Measurements from ENCODE around the gene SPATS2. TPM values are rescaled to one million over a fixed set of nuclear protein-coding genes. Genes with fewer than 3 reads are reported as not detected.

Gene SPATS2
- total RNA-seq, 4 donors from 2014 or later = 8.6 to 17.8 (median 9.5) TPM

- no peak for TF ChIP-seq POLR2AphosphoS5 (IDR thresholded peaks at IDR 0.05)
- H3K9me3 ChIP-seq = no peaks in the 10 kb centered on the region
- H3K4me1 ChIP-seq = no peaks in the 10 kb centered on the region
- H3K27ac ChIP-seq = no peak overlapping the region
- no peak overlapping the region for H3K4me3 ChIP-seq
- no peak for ATAC-seq
- no peaks in the 10 kb centered on the region for H3K27me3 ChIP-seq
- H3K36me3 ChIP-seq = no peaks in the 10 kb centered on the region
Measured at GRCh38 chr12:49404956-49405355, 37.7 kb downstream of the SPATS2 start.

GRCh38 chr12:49410818-49411217, 43.6 kb downstream of the SPATS2 start:
- Histone ChIP-seq H3K9me3 (no peaks in the 10 kb centered on the region), H3K27me3 (no peaks in the 10 kb centered on the region), H3K36me3 (no peaks in the 10 kb centered on the region), H3K4me1 (peaks cover 0 to 11% (median 0%) of the 10 kb centered on the region in 3 donors), H3K27ac (no peak overlapping the region), H3K4me3 (no peak overlapping the region)
- TF ChIP-seq EP300 (IDR thresholded peaks at IDR 0.05) (no peak), POLR2A (IDR thresholded peaks at IDR 0.05) (no peak), CTCF (IDR thresholded peaks at IDR 0.05) (no peak), POLR2AphosphoS5 (IDR thresholded peaks at IDR 0.05) (no peak)
- ATAC-seq = no peak
- WGBS, 2 donors (ENCODE audit: low coverage in 1 of 2) = 78 to 100% methylated on average over 1 of the region's 1 CpG

- no peaks in the 10 kb centered on the region for H3K9me3 ChIP-seq
- TF ChIP-seq EP300 (IDR thresholded peaks at IDR 0.05) = no peak
- no peak for TF ChIP-seq POLR2A (IDR thresholded peaks at IDR 0.05)
- TF ChIP-seq CTCF (IDR thresholded peaks at IDR 0.05) = no peak
- TF ChIP-seq POLR2AphosphoS5 (IDR thresholded peaks at IDR 0.05) = no peak
- peaks cover 0 to 11% (median 0%) of the 10 kb centered on the region in 3 donors for H3K4me1 ChIP-seq
- WGBS, 2 donors (ENCODE audit: low coverage in 1 of 2) = 79 to 84% methylated on average over 5 to 6 of the region's 6 CpGs
- no peak overlapping the region for H3K4me3 ChIP-seq
- no peaks in the 10 kb centered on the region for H3K27me3 ChIP-seq
- no peak overlapping the region for H3K27ac ChIP-seq
- ATAC-seq = no peak
- H3K36me3 ChIP-seq = no peaks in the 10 kb centered on the region
Measured at GRCh38 chr12:49413010-49413409, 45.7 kb downstream of the SPATS2 start.

GRCh38 chr12:49413796-49414195, 46.5 kb downstream of the SPATS2 start:
- ATAC-seq = no peak

GRCh38 chr12:49414364-49414763, 47.1 kb downstream of the SPATS2 start:
- no peaks in the 10 kb centered on the region for H3K9me3 ChIP-seq
- no peaks in the 10 kb centered on the region for H3K36me3 ChIP-seq
- no peak for ATAC-seq
- H3K4me3 ChIP-seq = no peak overlapping the region
- no peaks in the 10 kb centered on the region for H3K27me3 ChIP-seq
- TF ChIP-seq POLR2A (IDR thresholded peaks at IDR 0.05) (no peak), EP300 (IDR thresholded peaks at IDR 0.05) (no peak), CTCF (IDR thresholded peaks at IDR 0.05) (no peak), POLR2AphosphoS5 (IDR thresholded peaks at IDR 0.05) (no peak)
- peaks cover 0 to 11% (median 0%) of the 10 kb centered on the region in 3 donors for H3K4me1 ChIP-seq
- H3K27ac ChIP-seq = no peak overlapping the region
- WGBS, 2 donors (ENCODE audit: low coverage in 1 of 2) = 80 to 86% methylated on average over 1 to 2 of the region's 2 CpGs

More at GRCh38 chr12:49413796-49414195, 46.5 kb downstream of the SPATS2 start:
- Histone ChIP-seq H3K36me3 (no peaks in the 10 kb centered on the region), H3K27me3 (no peaks in the 10 kb centered on the region), H3K4me1 (peaks cover 0 to 11% (median 0%) of the 10 kb centered on the region in 3 donors), H3K4me3 (no peak overlapping the region), H3K27ac (no peak overlapping the region), H3K9me3 (no peaks in the 10 kb centered on the region)
- TF ChIP-seq CTCF (IDR thresholded peaks at IDR 0.05) = no peak
- no peak for TF ChIP-seq EP300 (IDR thresholded peaks at IDR 0.05)
- TF ChIP-seq POLR2AphosphoS5 (IDR thresholded peaks at IDR 0.05) = no peak
- TF ChIP-seq POLR2A (IDR thresholded peaks at IDR 0.05) = no peak

Data from gastroesophageal sphincter (tissue), 4 donors.